Kidney (tissue), 2 donors: ENCODE measurements around the gene MARCHF9. TPM values are rescaled to one million over a fixed set of nuclear protein-coding genes. Genes with fewer than 3 reads are reported as not detected.

ENCODE experiments used
- microRNA-seq: library from miRNA; unstranded; fragments of <30 nt; microRNA quantifications from one replicate; pipeline ENCODE4 v1.2.0, GENCODE V29; 2020
- polyA plus RNA-seq: library from polyadenylated mRNA; stranded (reverse); fragments of 350-450 nt; fragmentation: Illumina TruSeq; extraction: RNeasy Lipid Tissue Mini Kit (QIAGEN cat#74804); gene quantifications from one replicate; pipeline ENCODE4 v1.2.3, GENCODE V29; 2014; ENCODE audit warnings: low read depth, low replicate concordance; ENCODE audit not compliant: insufficient read depth
- total RNA-seq: library from RNA; stranded (reverse); fragmentation: NEBNext Ultra II Directional; extraction: Animal tissue kit (Norgen Biotek cat#: 25700); gene quantifications from one replicate; pipeline ENCODE4 v1.2.1, GENCODE V29; 2021
- donor health status: DM: yes; HTN: yes; CAD: no.

The MARCHF9 gene
- total and polyA plus RNA-seq, 2 donors from 2014 or later = 22.9 to 38.4 TPM

Small RNAs within 50 kb of the gene (microRNA-seq; reads per million reads assigned to microRNA genes)
- gene MIR6759 = not detected

Other genes starting within 250 kb of the MARCHF9 start
- gene DDIT3, start 234.6 kb upstream of the MARCHF9 start, total RNA-seq = 34.1 TPM
- gene DDIT3, start 234.6 kb upstream of the MARCHF9 start, polyA plus RNA-seq = 83.1 TPM
- 118 TPM for gene MBD6, start 232.3 kb upstream of the MARCHF9 start, total RNA-seq
- 38.4 TPM for gene MBD6, start 232.3 kb upstream of the MARCHF9 start, polyA plus RNA-seq
- gene DCTN2, start 207.9 kb upstream of the MARCHF9 start, total RNA-seq = 110 TPM
- gene DCTN2, start 207.9 kb upstream of the MARCHF9 start, polyA plus RNA-seq = 133 TPM
- gene KIF5A, start 205.1 kb upstream of the MARCHF9 start, total RNA-seq = 1.3 TPM
- gene KIF5A, start 205.1 kb upstream of the MARCHF9 start, polyA plus RNA-seq = 0.69 TPM
- gene PIP4K2C, start 163.9 kb upstream of the MARCHF9 start, total RNA-seq = 52.4 TPM
- gene PIP4K2C, start 163.9 kb upstream of the MARCHF9 start, polyA plus RNA-seq = 43.2 TPM
- 34.5 TPM for gene DTX3, start 150.3 kb upstream of the MARCHF9 start, total RNA-seq
- 41.2 TPM for gene DTX3, start 150.3 kb upstream of the MARCHF9 start, polyA plus RNA-seq
- gene ARHGEF25, start 143.7 kb upstream of the MARCHF9 start, total RNA-seq = 15.0 TPM
- gene ARHGEF25, start 143.7 kb upstream of the MARCHF9 start, polyA plus RNA-seq = 10.9 TPM
- 2.0 TPM for gene B4GALNT1, start 121.9 kb upstream of the MARCHF9 start, total RNA-seq
- gene B4GALNT1, start 121.9 kb upstream of the MARCHF9 start, polyA plus RNA-seq = 1.6 TPM
- gene OS9, start 61.0 kb upstream of the MARCHF9 start, total RNA-seq = 325 TPM
- 256 TPM for gene OS9, start 61.0 kb upstream of the MARCHF9 start, polyA plus RNA-seq
- 3.7 TPM for gene AGAP2, start 16.4 kb upstream of the MARCHF9 start, total RNA-seq
- 0.13 TPM for gene AGAP2, start 16.4 kb upstream of the MARCHF9 start, polyA plus RNA-seq
- gene TSPAN31, start 10.1 kb upstream of the MARCHF9 start, total RNA-seq = 53.3 TPM
- gene TSPAN31, start 10.1 kb upstream of the MARCHF9 start, polyA plus RNA-seq = 60.1 TPM
- gene CDK4, start 2.8 kb upstream of the MARCHF9 start, total RNA-seq = 69.1 TPM
- 118 TPM for gene CDK4, start 2.8 kb upstream of the MARCHF9 start, polyA plus RNA-seq
- gene CYP27B1, start 12.0 kb downstream of the MARCHF9 start, total RNA-seq = 3.5 TPM
- gene CYP27B1, start 12.0 kb downstream of the MARCHF9 start, polyA plus RNA-seq = 33.4 TPM
- gene METTL1, start 17.0 kb downstream of the MARCHF9 start, total RNA-seq = 23.4 TPM
- 69.4 TPM for gene METTL1, start 17.0 kb downstream of the MARCHF9 start, polyA plus RNA-seq
- 10.4 TPM for gene EEF1AKMT3, start 17.5 kb downstream of the MARCHF9 start, total RNA-seq
- gene EEF1AKMT3, start 17.5 kb downstream of the MARCHF9 start, polyA plus RNA-seq = 15.3 TPM
- 32.8 TPM for gene TSFM, start 27.7 kb downstream of the MARCHF9 start, total RNA-seq
- 84.6 TPM for gene TSFM, start 27.7 kb downstream of the MARCHF9 start, polyA plus RNA-seq
- 7.7 TPM for gene AVIL, start 63.6 kb downstream of the MARCHF9 start, total RNA-seq
- 4.1 TPM for gene AVIL, start 63.6 kb downstream of the MARCHF9 start, polyA plus RNA-seq
- gene CTDSP2, start 91.6 kb downstream of the MARCHF9 start, total RNA-seq = 198 TPM
- gene CTDSP2, start 91.6 kb downstream of the MARCHF9 start, polyA plus RNA-seq = 46.0 TPM
- gene ATP23, start 186.5 kb downstream of the MARCHF9 start, total RNA-seq = 3.7 TPM
- 13.1 TPM for gene ATP23, start 186.5 kb downstream of the MARCHF9 start, polyA plus RNA-seq